ENCODE data around the gene DPH3. TPM values are rescaled to one million over a fixed set of nuclear protein-coding genes. Genes with fewer than 3 reads are reported as not detected.

Gene DPH3
- total RNA-seq, 4 donors from 2014 or later, result 4.6 to 8.1 (median 5.7) TPM

GRCh38 chr3:16241225-16241624, 23.5 kb downstream of the DPH3 start:
- H3K4me3 ChIP-seq (ENCODE audit: low read depth, poor library complexity, severe bottlenecking), result no peak overlapping the region
- TF ChIP-seq CTCF (IDR thresholded peaks at IDR 0.05), result no peak
- TF ChIP-seq POLR2A (IDR thresholded peaks at IDR 0.05), result no peak
- intact Hi-C loops (cut with DNase I; ENCODE audit: low total_unique reads), result loop anchor here (10.0 kb wide), 1 partner anchor 426 kb away; no protein-coding TSS in a partner anchor
- DNase-seq (ENCODE audit: low spot score in 2 of 2), result no peak
- WGBS, 2 donors, result 95 to 96% methylated on average over 5 of the region's 5 CpGs

GRCh38 chr3:16240229-16241023, 24.3 kb downstream of the DPH3 start:
- TF ChIP-seq POLR2A (IDR thresholded peaks at IDR 0.05), result no peak
- TF ChIP-seq CTCF (IDR thresholded peaks at IDR 0.05), result no peak
- WGBS, 2 donors, result 61 to 72% methylated on average over 6 of the region's 6 CpGs
- intact Hi-C loops (cut with DNase I; ENCODE audit: low total_unique reads), result loop anchor here (10.0 kb wide), 1 partner anchor 426 kb away; no protein-coding TSS in a partner anchor
- no peak overlapping the region for H3K4me3 ChIP-seq (ENCODE audit: low read depth, poor library complexity, severe bottlenecking)
- no peak for DNase-seq (ENCODE audit: low spot score in 2 of 2)

- TF ChIP-seq POLR2A (IDR thresholded peaks at IDR 0.05) (no peak), CTCF (IDR thresholded peaks at IDR 0.05) (no peak)
- intact Hi-C loops (cut with DNase I; ENCODE audit: low total_unique reads), result loop anchor here (10.0 kb wide), 1 partner anchor 425 kb away; no protein-coding TSS in a partner anchor
These were observed 25.0 kb downstream of the DPH3 start for GRCh38 chr3:16239780-16240179.

GRCh38 chr3:16239086-16239770, 25.5 kb downstream of the DPH3 start:
- intact Hi-C loops (cut with DNase I; ENCODE audit: low total_unique reads), result no loop called here
- DNase-seq (ENCODE audit: low spot score in 2 of 2), result no peak
- TF ChIP-seq CTCF (IDR thresholded peaks at IDR 0.05) (no peak), POLR2A (IDR thresholded peaks at IDR 0.05) (no peak)
- no peak overlapping the region for H3K4me3 ChIP-seq (ENCODE audit: low read depth, poor library complexity, severe bottlenecking)
- 70 to 78% methylated on average over 3 of the region's 3 CpGs for WGBS, 2 donors

More at GRCh38 chr3:16239780-16240179, 25.0 kb downstream of the DPH3 start:
- H3K4me3 ChIP-seq (ENCODE audit: low read depth, poor library complexity, severe bottlenecking), result no peak overlapping the region
- WGBS, 2 donors, result 71 to 74% methylated on average over 4 of the region's 4 CpGs
- DNase-seq (ENCODE audit: low spot score in 2 of 2), result no peak

GRCh38 chr3:16236856-16237393, 27.8 kb downstream of the DPH3 start:
- no peak for TF ChIP-seq POLR2A (IDR thresholded peaks at IDR 0.05)
- no peak for TF ChIP-seq CTCF (IDR thresholded peaks at IDR 0.05)
- intact Hi-C loops (cut with DNase I; ENCODE audit: low total_unique reads), result no loop called here
- DNase-seq (ENCODE audit: low spot score in 2 of 2), result no peak
- WGBS, 2 donors, result 66 to 73% methylated on average over 3 of the region's 3 CpGs
- no peak overlapping the region for H3K4me3 ChIP-seq (ENCODE audit: low read depth, poor library complexity, severe bottlenecking)
